Smooth muscle cell (in vitro differentiated cells): ENCODE measurements around the gene DNM2. TPM values are rescaled to one million over a fixed set of nuclear protein-coding genes. Genes with fewer than 3 reads are reported as not detected.
A peak's percentile ranks its signal among the peaks of the same experiment; 100 is the strongest.

Source experiments
- DNase-seq: peaks from one replicate; lab custom pipeline; 2025; ENCODE audit not compliant: unreplicated experiment; lab: John Stamatoyannopoulos, UW
- H2AFZ ChIP-seq: fragments of 200-600 bp; sonication (generic); 2 replicates; pipeline ENCODE4 v1.6.0; 2016; ENCODE audit warnings: antibody characterized with exemption, low read depth, mild to moderate bottlenecking
- H3F3A ChIP-seq: fragments of 200-600 bp; sonication (generic); 2 replicates; pipeline ENCODE4 v1.6.0; 2017; ENCODE audit warnings: antibody characterized with exemption, low read depth
- H3K27ac ChIP-seq: fragments of 200-600 bp; sonication (generic); 2 replicates; pipeline ENCODE4 v1.5.1; 2016; ENCODE audit warnings: low read depth, mild to moderate bottlenecking
- H3K27me3 ChIP-seq: fragments of 200-600 bp; sonication (generic); 2 replicates; pipeline ENCODE4 v1.6.1; 2016; ENCODE audit warnings: low read depth, mild to moderate bottlenecking
- H3K36me3 ChIP-seq: fragments of 200-600 bp; sonication (generic); 2 replicates; pipeline ENCODE4 v1.5.1; 2016; ENCODE audit warnings: low read depth
- H3K4me1 ChIP-seq: fragments of 200-600 bp; sonication (generic); 2 replicates; pipeline ENCODE4 v1.5.1; 2016; ENCODE audit warnings: low read depth
- H3K4me2 ChIP-seq: fragments of 200-600 bp; sonication (generic); 2 replicates; pipeline ENCODE4 v1.6.0; 2016; ENCODE audit warnings: mild to moderate bottlenecking
- H3K4me3 ChIP-seq: fragments of 200-600 bp; sonication (generic); 2 replicates; pipeline ENCODE4 v1.5.1; 2016; ENCODE audit warnings: mild to moderate bottlenecking
- H3K79me2 ChIP-seq: fragments of 200-600 bp; sonication (generic); 2 replicates; pipeline ENCODE4 v1.6.0; 2016; ENCODE audit warnings: low read depth, mild to moderate bottlenecking
- H3K9ac ChIP-seq: fragments of 200-600 bp; sonication (generic); 2 replicates; pipeline ENCODE4 v1.6.0; 2016; ENCODE audit warnings: low read depth
- H3K9me3 ChIP-seq: fragments of 200-600 bp; sonication (generic); replicated peaks from 2 replicates; pipeline ENCODE4 v1.5.1; 2016; ENCODE audit warnings: low read depth
- H4K20me1 ChIP-seq: fragments of 200-600 bp; sonication (generic); 2 replicates; pipeline ENCODE4 v1.6.0; 2016; ENCODE audit warnings: low read depth
- WGBS: methylation state at CpG from one replicate; pipeline ENCODE4 v1.1.7; 2016; ENCODE audit warnings: low lambda C conversion rate; 5-methylcytosine and 5-hydroxymethylcytosine counted together
- polyA plus RNA-seq: library from polyadenylated mRNA; unstranded; fragments of >200 nt; fragmentation: Nextera tagmentation; extraction: Ambion mirVana; gene quantifications from 2 replicates; pipeline ENCODE4 v1.2.1, GENCODE V29; 2016
- total RNA-seq: library from RNA; depleted of rRNA; stranded (reverse); fragments of >200 nt; gene quantifications from 2 replicates; pipeline ENCODE4 v1.2.3, GENCODE V29; 2014
- TF ChIP-seq, protein P1 (sequence below): fragments of 200-600 bp; sonication (generic); IDR thresholded peaks from 2 replicates; pipeline ENCODE4 v1.5.1; 2017; ENCODE audit warnings: borderline replicate concordance, mild to moderate bottlenecking, antibody characterized with exemption; ENCODE audit not compliant: insufficient read depth, poor library complexity, severe bottlenecking

DNM2 gene
- total and polyA plus RNA-seq, 2 experiments from 2014 or later: 65.1 to 93.2 TPM

DNA sequence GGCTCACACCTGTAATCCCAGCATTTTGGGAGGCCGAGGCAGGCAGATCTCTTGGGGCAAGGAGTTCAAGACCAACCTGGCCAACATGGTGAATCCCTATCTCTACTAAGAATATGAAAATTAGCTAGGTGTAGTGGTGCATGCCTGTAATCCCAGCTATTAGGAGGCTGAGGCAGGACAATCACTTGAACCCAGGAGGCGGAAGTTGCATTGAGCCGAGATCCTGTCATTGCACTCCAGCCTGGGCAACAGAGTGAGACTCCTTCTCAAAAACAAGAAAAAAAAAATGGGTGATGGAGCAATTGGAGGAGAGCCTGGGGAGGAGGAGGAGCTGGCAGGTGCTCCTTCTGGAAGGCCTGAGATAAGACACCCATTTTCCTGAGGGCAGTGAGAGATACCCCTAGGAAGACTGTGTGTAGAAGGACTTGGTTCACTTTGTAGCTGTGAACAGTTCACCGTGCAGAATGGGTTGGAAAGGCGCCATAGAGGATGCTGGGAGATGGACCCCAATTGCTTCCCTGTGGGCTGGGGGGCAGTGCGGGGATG lies 144.8 kb downstream of the DNM2 start:
- Histone ChIP-seq H3K4me2 (peak overlapping the region; percentile 41), H3K79me2 (no peaks in the 10 kb centered on the region), H4K20me1 (no peaks in the 10 kb centered on the region), H3K9me3 (no peaks in the 10 kb centered on the region), H3K4me1 (no peaks in the 10 kb centered on the region), H2AFZ (no peak overlapping the region), H3K9ac (no peak overlapping the region), H3K36me3 (no peaks in the 10 kb centered on the region), H3K27me3 (no peaks in the 10 kb centered on the region), H3K27ac (peak overlapping the region; percentile 78), H3F3A (peaks cover 12% of the 10 kb centered on the region), H3K4me3 (no peak overlapping the region)
- 90% methylated on average over 6 of the region's 6 CpGs for WGBS
- DNase-seq: no peak
- TF ChIP-seq, protein P1, sequence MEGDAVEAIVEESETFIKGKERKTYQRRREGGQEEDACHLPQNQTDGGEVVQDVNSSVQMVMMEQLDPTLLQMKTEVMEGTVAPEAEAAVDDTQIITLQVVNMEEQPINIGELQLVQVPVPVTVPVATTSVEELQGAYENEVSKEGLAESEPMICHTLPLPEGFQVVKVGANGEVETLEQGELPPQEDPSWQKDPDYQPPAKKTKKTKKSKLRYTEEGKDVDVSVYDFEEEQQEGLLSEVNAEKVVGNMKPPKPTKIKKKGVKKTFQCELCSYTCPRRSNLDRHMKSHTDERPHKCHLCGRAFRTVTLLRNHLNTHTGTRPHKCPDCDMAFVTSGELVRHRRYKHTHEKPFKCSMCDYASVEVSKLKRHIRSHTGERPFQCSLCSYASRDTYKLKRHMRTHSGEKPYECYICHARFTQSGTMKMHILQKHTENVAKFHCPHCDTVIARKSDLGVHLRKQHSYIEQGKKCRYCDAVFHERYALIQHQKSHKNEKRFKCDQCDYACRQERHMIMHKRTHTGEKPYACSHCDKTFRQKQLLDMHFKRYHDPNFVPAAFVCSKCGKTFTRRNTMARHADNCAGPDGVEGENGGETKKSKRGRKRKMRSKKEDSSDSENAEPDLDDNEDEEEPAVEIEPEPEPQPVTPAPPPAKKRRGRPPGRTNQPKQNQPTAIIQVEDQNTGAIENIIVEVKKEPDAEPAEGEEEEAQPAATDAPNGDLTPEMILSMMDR: no peak

DNA sequence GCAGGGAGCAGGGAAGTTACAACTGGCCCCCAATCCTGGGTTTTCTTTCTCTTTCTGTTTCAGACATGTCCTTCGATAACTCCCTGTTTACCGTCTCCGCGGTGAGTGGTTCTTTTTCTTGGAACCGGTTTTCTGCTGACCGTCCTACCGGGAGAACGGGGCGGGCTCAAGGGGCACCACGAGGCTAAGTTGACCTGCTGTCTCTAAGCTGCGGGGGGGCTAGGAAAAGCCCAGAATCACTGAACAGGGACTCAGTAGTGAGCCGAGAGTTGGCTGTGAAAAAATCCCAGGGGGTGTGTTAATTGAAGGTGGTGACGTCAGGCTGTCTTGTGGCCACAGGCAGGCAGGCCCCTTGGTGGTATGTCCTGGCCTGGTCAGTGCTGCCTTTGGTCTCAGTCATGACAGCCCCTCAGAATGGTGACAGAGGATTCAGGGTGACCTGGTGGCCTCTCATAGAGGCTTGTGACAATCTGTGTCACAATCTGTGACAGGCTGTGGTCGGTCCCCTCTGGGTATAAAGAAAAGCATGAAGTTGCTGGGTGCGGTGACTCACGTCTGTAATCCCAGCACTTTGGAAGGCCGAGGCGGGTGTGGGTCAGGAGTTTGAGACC lies 145.3 kb downstream of the DNM2 start:
- H3K79me2 ChIP-seq: no peaks in the 10 kb centered on the region
- H4K20me1 ChIP-seq: no peaks in the 10 kb centered on the region
- H3K4me3 ChIP-seq: no peak overlapping the region
- no peaks in the 10 kb centered on the region for H3K4me1 ChIP-seq
- H3K4me2 ChIP-seq: peak overlapping the region; percentile 41
- WGBS: 48% methylated on average over 18 of the region's 18 CpGs
- TF ChIP-seq, protein P1: no peak
- peak overlapping the region; percentile 78 for H3K27ac ChIP-seq
- peaks cover 12% of the 10 kb centered on the region for H3F3A ChIP-seq
- no peaks in the 10 kb centered on the region for H3K9me3 ChIP-seq
- no peaks in the 10 kb centered on the region for H3K27me3 ChIP-seq
- peak; percentile 10 for DNase-seq
- H3K9ac ChIP-seq: peak overlapping the region; percentile 29
- H2AFZ ChIP-seq: no peak overlapping the region
- H3K36me3 ChIP-seq: no peaks in the 10 kb centered on the region

DNA sequence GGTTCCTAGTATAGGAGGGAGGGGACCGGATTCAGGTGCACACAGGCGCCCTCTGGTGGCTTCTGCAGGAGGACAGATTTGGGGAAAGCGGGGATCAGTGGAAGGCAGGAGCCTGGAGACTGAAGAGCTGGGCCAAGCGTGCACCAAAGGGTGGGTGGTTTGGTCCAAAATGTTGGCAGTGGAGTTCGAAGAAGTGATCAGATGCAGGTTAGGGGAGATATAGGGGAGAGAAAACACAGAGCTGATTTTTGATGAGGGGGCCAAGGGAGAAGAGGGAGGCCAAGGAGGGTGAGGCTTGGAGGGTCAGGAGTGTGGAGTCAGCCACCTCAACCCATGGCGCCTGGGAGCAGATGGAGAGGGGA lies 146.6 kb downstream of the DNM2 start:
- no peak overlapping the region for H3K4me3 ChIP-seq
- TF ChIP-seq, protein P1: peak; percentile 80
- H3F3A ChIP-seq: peaks cover 12% of the 10 kb centered on the region
- H3K9me3 ChIP-seq: no peaks in the 10 kb centered on the region
- no peak overlapping the region for H3K4me2 ChIP-seq
- no peaks in the 10 kb centered on the region for H4K20me1 ChIP-seq
- no peak overlapping the region for H2AFZ ChIP-seq
- WGBS: 29% methylated on average over 6 of the region's 6 CpGs
- H3K4me1 ChIP-seq: no peaks in the 10 kb centered on the region
- no peaks in the 10 kb centered on the region for H3K36me3 ChIP-seq
- no peak overlapping the region for H3K27ac ChIP-seq
- DNase-seq: peak; percentile 45
- no peaks in the 10 kb centered on the region for H3K79me2 ChIP-seq
- no peak overlapping the region for H3K9ac ChIP-seq
- no peaks in the 10 kb centered on the region for H3K27me3 ChIP-seq

DNA sequence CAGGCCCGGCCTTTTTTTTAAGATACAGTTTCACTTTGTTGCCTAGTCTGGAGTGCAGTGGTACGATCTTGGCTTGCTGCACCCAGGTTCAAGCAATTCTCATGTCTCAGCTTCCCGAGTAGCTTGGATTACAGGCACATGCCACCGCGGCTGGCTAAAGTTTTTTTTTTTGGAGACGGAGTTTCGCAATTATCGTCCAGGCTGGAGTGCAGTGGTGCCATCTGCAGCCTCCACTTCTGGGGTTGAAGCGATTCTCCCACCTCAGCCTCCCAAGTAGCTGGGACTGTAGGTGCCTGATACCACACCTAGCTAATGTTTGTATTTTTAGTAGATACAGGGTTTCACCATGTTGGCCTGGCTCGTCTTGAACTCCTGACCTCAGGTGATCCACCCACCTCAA lies 148.6 kb downstream of the DNM2 start:
- no peaks in the 10 kb centered on the region for H3K27me3 ChIP-seq
- TF ChIP-seq, protein P1: no peak
- no peak overlapping the region for H2AFZ ChIP-seq
- peaks cover 7% of the 10 kb centered on the region for H3K4me1 ChIP-seq
- H3K4me3 ChIP-seq: no peak overlapping the region
- H3K9me3 ChIP-seq: no peaks in the 10 kb centered on the region
- H3K36me3 ChIP-seq: no peaks in the 10 kb centered on the region
- DNase-seq: no peak
- no peak overlapping the region for H3K4me2 ChIP-seq
- no peak overlapping the region for H3K27ac ChIP-seq
- no peaks in the 10 kb centered on the region for H3K79me2 ChIP-seq
- 94% methylated on average over 10 of the region's 10 CpGs for WGBS
- H3F3A ChIP-seq: peaks cover 12% of the 10 kb centered on the region
- H4K20me1 ChIP-seq: no peaks in the 10 kb centered on the region
- H3K9ac ChIP-seq: no peak overlapping the region
